Pulmonary artery endothelial cell (primary cell): ENCODE results near the gene JHY. TPM values are rescaled to one million over a fixed set of nuclear protein-coding genes. Genes with fewer than 3 reads are reported as not detected.
A peak's percentile ranks its signal among the peaks of the same experiment; 100 is the strongest.
"Not testable (repeated sequence)": the region's sequence is repeated elsewhere in the genome, so short reads cannot be mapped to it uniquely, and the experiment has no call there.

ENCODE experiments used
- DNase-seq: peaks from one replicate; pipeline ENCODE4 v3.0.0-alpha.2; 2011; ENCODE audit warnings: low read depth, low spot score
- total RNA-seq: library from RNA; depleted of rRNA; stranded (reverse); fragments of >200 nt; gene quantifications from 2 replicates; pipeline ENCODE4 v1.2.3, GENCODE V29; 2014

JHY gene
- 0.92 and 1.8 TPM in 2 replicates for total RNA-seq

DNA sequence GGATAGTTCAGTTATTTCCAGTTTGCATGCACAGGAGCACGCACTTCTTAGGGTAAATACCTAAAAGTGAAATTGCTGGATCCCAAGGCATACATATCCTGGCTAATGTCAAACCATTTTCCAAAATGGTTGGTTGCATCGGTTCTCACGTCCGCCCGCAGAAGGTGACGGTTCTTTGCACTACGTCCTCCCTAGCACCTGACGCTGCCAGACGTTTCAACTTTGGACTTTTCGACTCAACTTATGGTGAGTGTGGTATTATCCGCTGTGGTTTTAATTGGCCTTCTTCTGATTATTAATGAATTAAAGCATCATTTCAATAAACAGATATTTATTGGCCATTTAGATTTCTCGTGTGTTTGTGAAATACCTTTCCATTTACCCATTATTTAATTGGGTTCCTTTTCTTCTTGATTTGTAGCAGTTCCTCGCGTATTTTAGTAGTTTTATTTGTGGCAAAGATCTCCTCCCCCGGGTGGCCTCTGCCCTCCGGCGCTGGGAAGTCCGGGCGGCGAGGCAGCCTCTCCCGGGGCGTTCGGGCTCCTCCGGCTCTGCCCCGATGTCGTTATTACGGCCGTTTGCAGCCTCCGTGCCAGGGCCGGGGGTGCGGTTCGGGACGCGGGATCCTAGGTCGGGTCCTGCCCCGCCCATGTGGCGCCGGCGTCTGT, at the start of gene JHY:
TSS of gene JHY (plus strand) at position 571 of the 668 bp plus-strand sequence. CDS start 3,091 bp downstream, outside the sequence.
- no peak for DNase-seq

DNA sequence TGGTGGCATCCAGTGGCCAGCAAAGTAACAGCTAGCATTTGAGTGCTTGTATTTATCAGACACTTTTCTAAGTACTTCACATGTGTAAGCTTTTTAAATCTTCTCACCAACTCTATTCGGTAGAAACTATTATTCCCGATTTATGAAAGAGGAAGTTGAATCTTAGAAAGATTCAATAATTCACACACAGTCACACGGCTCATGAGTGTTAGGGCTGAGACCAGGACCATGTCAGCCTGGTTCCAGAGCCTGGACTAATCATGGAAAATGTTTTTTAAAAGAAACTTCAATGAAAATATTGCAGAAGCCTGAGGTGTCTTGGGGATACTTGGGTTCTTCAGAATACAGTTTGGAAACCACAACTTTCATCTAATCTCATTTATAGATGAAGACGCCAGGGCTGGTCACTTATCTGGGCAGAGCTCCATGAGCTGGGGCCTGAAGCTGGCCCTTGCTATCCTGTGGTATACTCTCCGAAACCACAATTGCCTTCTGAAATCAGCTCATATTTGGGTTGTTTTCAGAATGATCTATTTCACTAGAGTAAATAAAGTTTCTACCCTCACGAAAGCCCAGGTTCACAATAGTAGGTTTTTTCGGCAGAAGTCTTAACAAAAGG, 48.6 kb upstream of the JHY start:
- no peak for DNase-seq

DNA sequence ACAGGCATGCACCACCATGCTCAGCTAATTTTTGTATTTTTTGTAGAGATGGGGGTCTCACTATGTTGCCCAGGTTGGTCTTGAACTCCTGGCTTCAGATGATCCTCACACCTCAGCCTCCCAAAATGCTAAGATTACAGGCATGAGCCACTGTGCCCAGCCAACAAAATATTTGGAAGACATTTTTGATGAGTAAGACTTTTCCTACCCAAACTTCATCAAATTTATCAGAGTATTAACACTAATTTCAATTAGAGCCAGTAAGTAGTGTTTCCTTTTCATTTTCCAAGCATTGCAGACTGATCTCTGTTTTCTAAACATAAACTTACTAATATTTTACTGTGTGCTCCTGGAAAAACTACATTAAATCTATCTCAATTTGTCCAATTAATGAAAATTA, 45.6 kb upstream of the JHY start:
- DNase-seq = no peak

DNA sequence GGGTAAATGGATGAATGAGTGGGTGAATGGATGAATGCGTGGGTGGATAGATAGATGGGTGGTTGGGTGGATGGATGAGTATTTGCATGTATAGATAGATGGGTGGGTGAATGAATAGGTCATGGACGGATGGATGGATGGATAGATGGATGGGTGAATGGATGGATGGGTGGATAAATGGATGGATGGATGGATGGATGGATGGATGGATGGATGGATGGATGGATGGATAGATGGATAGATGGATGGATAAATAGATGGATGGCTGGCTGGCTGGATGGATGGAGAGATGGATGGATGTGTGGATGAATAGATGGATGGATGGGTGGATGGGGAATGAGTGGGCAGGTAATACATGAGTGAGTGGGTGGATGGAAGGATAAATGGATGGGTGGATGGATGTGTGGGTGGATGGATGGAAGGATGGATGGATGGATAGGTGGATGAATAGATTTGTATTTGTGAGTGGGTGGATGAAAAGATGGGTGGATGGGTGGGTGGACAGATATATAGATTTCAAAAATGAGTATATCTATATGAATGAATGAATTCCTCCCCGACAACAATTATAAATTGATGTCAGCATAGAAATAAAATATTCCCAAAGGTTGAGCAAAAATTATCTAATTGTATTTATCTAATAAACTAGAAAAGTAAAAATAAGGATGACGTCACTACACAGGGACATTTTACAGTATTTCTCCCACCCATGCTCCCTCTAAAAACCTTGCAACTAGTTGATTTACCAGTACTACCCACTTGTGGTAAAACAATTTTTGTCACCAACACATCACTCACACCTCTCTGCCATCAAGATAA, 44.8 kb upstream of the JHY start:
- DNase-seq = no peak

DNA sequence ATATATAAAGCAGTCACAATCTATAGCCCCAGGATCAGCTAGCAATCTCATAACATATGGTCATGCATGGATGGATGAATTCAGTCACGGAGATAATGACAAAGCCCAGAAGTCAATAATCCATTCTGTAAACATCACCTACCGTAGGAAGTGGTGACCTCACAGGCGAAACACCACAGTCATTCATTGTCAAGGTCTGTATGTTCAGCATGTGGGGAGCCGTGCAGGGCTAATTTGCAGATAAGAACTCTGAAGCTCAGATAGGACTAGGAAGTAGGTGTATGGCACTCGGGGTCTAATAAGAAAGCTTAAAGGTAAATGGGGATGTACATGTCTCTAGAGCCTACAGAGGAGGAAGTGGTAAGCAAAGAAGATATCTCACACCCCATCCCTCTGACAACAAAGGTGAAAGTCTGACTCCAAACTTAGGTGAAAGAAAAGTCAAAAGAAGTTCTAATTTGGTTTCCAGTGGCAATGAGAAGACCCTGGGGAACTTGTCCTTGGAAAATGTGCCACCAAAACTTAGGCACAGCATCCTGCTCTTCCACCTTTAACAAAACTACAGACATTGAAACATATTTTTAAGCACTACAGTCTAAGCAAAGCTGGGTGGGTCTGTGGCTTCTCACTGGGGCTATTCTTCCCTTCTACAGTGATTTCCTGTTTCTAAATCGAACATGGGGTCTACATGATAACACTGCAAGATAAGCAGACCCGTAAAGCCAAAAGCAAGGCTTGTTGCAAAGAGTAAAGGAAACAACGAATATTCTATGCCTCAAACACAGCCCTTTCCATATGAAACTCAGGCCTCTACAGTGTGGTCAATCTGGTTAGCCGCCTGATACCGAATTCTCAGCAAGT, 39.0 kb upstream of the JHY start:
- no peak for DNase-seq

DNA sequence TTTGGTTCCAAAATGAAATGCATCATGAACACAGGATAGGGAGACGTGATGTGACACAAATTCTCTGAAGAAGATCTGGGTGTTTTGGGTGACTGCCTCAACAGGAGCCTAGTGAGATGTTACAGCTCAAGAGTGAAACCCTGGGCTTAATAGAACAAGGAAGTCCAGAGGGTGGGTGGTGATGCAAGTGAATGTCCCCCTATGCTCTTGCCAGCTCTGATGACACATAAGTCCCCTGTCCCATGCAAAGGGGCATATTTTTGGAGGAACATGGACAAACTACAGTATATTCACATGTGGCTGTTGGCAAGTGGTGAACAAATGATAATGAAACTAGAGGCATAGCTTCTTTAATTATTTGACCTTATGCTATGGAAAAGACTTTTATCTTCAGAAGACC, 35.1 kb upstream of the JHY start:
- DNase-seq = no peak

DNA sequence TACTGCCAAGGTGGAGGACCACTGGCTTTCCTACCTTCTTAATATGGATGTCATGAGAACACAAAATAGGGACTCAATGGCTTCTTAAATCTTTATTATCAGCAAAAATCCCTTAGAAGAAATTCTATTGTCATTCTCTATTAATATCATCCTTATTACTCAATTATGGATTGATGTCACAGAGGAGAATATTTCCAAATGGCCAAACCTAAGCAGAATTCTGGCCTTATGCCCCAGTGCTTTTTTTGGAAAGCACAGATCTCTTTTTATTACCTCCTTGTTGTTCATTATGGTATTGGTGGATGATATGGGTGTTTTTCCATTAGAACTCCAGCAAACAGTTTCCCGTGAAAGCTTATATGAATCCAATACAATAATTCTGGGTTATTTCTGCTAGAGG, 34.4 kb upstream of the JHY start:
- DNase-seq = no peak

DNA sequence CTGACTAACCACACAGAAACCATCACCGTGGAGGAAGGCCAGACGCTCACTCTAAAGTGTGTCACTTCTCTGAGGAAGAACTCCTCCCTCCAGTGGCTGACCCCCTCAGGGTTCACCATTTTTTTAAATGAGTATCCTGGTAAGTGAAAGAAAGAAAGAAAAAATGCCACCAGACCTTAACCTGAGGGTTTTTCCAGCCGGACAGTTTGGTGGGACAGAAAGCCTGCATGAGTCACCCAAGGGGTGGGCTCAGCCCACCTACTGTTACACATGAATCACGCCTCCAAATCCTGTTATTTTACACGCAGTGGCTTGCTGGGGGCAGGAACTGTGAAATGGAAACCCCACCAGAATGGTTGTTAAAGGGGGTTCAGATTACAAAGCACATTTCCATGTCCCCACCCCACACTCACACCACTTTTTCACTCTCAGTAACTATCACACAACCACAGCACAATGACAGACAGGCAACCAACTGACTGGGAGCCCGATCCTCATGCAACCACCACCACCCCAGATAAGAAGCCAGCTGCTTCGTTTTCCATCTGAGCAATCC, 32.4 kb upstream of the JHY start:
- no peak for DNase-seq

DNA sequence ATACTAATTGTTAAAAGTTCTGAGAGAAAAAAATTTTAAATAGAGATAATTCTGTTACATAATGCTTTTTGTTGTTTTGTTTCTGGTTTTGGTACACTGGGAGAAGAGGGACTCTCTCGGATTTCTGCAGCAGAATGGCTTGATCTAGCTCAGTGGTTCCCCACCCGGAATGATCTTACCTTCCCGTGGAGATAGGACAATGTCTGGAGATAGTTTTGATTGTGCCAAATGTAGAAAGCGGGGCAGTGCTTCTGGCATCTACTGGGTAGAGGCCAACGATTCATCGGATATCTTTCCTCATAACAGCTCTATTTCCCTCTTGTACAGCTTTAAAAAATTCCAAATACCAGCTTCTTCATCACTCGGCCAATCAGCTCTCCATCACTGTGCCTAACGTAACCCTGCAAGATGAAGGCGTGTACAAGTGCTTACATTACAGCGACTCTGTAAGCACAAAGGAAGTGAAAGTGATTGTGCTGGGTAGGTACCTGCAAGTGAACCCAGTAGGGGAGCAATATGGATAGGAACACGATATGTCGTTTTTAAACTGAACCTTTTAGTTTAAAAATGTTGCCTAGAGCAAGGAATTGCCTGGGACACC, 31.1 kb upstream of the JHY start:
- no peak for DNase-seq

DNA sequence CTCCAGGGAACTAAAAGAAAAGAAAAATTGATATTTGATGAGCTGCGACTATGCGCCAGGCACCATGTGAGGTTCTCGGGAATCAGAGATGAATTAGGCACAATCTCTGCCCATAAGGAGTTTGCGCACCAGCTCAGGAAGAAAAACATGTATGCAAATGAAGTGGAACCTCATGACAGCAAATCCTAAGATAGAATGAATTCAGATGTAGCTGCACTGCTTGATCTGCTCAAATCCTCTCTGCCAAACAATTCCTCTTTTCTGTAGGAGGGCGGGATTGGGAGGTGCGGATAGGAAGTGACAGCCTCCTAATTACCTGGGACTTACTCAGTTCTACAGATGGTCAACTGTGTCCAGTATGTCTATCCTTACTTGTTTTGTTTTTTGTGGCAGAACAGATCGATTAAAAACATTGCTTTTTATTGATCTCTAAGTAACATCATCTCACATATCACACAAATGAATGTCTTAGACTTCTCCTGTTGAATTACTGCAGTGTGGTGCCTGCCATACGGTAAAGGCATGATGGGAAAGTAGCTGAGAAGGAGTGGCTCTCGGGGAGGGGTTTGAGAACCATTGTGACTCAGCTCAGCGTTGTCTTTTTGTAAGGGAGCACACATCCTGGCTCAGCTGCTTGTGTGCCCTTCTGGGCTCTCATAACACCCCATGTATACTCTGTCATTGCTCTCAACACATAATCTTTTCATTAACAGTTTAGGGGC, 30.3 kb upstream of the JHY start:
- DNase-seq = no peak

DNA sequence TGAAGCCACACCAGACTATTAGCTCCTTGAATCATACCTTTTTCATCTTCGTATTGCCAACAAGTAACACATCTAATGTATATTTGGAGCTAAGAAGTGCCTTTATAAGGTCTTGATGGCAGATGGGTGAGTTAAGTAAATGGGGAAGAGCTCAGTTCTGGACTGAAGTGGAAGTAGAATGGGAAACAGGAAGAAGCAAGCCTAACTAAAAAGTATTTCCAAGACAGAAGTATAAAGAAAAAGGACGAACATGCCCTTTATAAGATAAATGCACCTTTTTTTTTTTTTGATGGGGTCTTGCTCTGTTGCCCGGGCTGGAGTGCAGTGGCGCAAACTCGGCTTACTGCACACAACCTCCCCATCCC, 29.8 kb upstream of the JHY start:
- no peak for DNase-seq

DNA sequence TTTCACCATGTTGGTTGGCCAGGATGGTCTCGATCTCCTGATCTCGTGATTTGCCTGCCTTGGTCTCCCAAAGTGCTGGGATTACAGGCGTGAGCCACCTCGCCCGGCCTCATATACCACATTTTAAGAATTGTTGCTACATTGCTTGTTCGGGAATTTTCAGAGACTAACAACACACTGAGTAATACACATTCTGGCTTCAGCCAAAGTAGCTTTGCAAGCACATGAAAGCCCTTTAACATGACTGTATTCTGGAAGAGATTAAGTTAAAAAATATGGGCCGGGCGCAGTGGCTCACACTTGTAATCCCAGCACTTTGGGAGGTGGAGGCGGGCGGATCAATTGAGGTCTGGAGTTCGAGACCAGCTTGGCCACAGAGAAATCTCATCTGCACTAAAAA, 29.3 kb upstream of the JHY start:
- no peak for DNase-seq

DNA sequence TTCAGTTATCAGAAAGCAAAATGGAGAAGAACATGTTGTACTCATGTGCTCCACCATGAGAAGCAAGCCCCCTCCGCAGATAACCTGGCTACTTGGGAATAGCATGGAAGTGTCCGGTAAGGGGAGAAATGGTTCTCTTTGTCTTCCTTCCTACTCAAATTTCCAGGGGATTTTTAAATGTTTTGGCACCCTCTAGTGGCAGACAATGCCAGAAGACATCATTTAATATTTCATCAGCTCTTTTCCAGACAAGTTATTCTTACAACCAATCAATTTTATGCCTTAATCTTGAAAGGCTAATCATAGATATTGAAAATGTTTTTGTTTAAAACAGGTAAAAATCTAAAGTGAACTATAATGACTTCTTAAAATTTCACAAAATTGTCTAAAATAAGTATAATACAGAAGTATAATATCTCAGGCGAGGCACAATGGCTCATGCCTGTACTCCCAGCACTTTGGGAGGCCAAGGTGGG, 28.6 kb upstream of the JHY start:
- peak; percentile 49 for DNase-seq

DNA sequence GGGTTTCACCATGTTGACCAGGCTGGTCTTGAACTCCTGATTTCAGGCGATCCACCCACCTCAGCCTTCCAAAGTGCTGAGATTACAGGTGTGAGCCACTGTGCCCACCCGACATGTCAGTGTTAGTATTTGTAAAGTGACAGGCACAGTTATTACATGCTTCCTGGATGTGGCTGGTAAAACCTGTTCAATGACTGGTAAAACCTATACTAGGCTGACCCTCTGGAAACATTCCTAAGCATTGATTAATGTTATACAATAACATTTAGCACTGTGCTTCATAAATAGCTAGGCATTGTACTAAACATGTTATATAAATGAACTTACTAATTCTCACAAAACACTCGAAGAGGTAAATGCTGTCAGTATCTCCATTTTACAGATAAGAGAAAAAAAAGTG, 20.9 kb upstream of the JHY start:
- DNase-seq = no peak

DNA sequence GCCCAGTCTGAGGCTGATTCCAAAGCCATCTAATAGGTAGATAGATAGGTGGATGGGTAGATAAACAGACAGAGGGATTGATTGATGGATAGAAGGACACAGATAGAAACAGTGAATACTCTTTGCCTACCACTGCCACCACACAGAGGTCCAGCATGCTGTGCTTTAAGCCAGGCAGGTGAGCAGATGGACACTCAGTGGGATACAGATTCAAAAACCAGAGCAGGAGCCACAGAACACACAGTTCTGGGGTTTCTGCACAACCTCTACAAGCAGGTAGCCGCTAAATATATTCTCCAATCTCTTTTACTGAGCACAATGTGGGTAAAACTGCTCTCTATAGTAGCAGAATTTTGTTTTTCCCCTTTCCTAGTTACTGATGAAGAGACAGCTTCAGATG, 20.5 kb upstream of the JHY start:
- DNase-seq = no peak

DNA sequence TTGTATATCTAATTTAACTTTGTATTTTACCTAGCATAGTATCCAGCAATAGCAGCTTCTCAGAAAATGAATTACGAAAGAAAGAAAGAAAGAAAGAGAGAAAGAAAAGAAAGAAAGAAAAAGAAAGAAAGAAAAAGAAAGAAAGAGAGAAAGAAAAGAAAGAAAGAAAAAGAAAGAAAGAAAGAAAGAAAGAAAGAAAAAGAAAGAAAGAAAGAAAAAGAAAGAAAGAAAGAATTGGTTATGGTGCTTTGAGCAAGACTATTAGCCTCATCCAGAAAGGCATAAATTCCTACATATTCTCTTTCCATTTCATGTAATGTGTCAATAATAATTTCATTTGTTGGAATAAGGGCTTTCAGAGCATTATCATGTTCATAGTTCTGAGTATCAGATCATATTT, 19.4 kb upstream of the JHY start:
- DNase-seq = not testable (repeated sequence)

DNA sequence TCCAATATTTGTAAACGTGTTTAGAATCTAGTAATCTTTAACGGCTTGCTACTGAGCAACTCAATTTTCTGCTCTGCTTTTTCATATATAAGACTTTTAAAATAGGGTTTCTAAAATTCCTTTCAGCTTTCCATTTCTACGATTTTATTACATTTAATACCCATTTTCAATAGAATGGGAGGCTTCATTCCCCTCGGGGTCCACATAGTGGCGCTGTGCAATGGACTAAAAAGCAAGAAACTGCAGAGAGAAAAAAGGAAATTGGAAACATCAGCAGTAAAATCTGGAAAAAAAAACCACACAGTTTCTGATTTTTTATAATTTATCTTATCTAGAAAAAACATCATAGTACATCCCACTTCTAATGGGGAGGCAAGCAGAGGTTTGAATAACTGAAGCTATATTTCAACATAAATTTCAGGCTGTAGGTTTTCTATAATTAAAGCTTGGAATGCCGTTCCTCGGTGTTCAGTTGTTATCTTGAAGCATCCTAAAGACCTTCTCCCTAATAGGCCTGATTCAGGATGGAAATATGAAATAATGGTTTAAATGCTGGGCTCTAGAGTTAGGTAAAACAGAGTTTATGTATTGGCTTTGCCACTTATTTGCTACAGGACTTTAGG, 18.7 kb upstream of the JHY start:
- no peak for DNase-seq

DNA sequence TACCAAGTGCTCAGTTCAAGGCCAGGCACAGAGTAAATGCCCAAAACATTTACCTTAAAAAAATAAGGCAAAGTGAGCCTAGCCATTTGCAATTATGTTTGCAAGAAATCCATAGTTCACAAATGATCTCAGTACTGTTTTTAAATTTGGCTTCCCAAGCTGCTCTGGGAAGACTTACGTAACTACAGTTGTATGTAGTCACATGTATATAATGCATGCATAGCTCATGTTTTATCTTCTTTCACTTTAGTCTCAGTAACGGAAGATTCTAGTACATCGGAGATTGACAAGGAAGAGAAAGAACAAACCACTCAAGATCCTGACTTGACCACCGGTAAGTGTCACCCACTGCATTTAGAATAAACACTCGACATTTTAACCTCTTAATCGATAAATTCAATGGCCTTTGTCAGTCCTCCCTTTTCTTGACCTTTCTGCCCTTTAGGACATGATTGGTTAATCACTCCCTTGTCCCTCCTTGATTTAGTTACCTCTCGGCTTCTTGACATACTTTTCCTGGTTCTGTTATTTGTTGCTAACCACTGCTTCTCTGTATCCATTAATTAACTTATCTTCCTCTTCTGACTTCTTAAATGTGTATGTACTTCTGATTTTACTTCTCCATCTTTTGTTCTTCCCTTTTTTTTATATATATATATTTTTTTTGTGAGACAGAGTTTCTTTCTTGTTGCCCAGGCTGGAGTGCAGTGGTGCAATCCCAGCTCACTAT, 18.0 kb upstream of the JHY start:
- no peak for DNase-seq

DNA sequence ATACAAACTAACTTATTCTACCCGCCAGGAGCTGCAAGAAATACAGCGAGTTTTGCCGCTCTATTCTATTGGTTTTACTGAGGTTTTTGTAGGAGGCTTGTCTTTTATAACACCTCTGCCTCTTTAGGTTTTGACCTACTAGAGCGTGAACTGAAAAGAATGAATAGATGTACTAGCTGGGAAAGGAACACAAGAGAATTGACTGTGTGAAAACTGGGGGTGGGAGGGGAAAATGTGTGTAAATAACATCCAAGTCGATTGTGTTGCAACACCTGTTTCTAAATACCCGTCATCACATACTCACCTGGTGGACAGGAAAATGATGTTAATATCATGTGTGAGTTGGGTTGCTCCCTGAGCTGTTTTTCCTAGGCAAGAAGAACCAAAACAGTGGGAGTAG, 12.9 kb upstream of the JHY start:
- no peak for DNase-seq
